Ecto neural progenitor cell (in vitro differentiated cells): ENCODE data around the gene FRMD4B.
"Not testable (repeated sequence)": the region's sequence is repeated elsewhere in the genome, so short reads cannot be mapped to it uniquely, and the experiment has no call there.

Experiments used
- DNase-seq: peaks from one replicate; pipeline ENCODE4 v3.0.0-alpha.2; 2018; ENCODE audit warnings: low spot score

The FRMD4B gene

DNA sequence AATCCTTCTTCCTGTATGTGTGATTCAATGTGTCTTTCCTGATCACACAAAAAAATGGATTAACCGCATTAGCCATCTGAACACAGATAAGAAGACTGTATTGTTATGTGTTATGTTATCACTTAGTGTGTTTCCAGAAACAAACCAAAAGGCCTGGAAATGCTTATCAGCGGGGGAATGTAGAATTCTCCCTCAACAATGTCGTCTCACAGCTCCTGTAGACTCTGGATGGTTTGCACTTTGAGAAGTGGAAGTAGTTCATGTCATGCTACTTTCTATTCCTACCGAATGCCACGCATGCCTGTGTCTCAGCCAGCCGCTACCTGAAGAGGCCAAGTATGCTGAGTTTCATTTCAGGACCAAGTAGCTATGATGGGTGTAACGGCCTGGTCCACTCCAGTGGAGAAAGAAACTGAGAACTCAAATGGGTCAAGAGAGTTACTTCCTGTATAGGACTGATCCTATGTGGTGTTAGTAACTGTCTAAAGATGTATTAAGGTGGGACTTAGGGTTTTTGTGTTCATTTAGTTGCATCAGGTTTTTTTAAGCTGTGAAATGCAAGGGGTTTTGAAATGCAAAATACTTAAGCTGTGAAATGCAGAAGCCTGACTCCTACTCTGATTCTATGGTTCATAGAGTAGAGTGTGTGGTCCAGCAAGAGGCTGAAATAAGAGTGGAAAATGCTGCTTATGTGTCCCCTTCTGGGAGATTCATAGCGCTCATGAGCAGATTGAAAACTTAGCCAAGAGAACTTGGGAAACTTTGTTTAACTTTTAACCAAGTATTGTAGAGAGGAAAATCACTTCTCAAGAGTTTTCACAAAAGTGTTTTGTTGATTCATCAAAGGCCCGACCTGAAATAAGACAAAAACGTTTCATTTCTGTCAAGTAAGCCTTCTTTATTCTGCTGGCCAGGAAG, 145.0 kb downstream of the FRMD4B start:
- DNase-seq, result no peak

DNA sequence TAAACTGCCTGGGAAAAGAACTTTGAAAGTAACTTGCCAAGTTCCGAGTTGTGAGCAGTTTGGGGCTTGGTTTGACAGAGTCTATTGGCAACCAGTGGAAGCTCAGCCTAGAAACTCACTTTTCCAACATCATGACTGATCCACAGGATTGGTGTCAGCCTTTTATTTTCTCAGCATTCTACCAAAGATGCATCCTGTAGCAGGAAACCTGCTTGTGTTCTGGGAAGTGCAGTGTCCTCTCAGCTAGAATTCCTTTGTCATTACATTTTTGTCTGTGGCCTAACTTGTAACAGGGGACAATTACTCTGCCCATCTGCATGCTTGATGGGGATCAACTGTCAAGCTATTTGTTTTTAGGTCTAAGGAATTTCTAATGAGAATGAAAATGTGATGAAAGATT, 146.8 kb downstream of the FRMD4B start:
- DNase-seq, result no peak

DNA sequence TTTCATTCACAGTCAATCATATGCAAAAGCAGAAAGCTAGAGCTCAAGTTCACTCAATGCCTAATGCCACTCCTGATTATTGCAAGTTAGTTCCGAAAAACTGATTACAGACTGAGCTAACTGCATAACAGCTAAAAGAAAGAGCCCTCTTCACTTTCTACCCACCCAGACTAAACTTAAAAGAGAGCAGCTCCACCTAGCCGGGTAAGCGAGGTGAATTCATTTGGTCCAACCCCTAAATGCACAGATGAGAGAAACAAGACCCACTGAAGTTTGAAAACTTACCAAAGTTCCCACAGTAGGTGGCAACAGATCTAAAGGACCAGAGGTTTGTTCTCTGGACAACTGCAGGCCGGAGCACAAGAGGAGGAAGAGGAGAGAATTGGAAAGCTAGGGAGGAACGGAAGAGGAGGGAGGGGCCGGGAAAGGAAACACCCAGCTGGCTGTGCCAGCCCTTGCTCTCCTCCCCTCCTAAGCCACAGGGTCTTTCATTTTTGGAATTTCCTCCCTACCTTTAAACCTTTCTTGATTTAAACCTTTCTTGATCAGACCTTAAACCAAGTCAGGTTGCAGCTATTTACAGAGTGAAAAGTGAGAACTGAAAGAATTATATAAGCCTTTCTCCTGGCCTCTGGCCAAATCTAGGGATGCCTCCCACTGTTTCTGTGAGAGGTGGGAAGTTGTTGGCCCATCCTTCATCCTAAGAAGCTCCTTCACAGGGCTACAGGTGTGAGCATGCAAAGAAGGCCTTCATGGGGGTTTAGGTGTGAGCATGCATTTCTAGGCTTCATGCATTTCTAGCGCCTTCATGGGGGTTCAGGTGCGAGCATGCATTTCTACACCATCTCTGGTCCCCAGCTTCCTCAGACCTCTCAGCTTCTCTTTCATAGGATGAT, 148.8 kb downstream of the FRMD4B start:
- no peak for DNase-seq

DNA sequence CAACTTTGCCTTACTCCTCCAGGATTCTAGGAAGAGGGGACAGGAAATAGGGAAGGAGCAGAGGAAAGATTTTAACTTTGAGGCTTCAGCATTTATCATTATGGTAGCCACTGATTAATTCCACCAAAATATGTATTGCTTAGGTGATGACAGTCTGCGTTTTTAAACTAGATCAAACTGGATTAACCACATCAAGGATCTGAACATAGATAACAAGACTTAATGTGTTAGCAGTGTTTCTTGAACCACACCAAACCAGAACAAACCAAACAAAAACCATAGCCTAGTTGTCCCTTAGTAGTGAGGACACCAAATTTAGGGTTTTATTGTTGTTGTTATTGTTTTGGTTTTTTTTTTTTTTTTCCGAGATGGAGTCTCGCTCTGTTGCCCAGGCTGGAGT, 150.0 kb downstream of the FRMD4B start:
- no peak for DNase-seq

DNA sequence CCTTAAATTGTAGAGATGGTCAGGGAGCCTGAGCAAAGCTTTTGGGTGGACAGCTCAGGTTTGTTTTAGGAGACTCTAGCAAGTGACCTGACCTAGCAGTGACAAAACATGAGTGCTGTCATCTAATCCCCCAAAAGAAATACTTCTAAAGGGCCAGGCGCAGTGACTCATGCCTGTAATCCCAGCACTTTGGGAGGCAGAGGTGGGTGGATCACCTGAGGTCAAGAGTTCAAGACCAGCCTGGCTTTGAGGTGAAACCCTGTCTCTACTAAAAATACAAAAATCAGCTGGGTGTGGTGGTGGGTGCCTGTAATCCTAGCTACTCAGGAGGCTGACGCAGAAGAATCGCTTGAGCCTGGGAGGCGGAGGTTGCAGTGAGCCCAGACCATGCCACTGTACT, 150.7 kb downstream of the FRMD4B start:
- DNase-seq, result not testable (repeated sequence)

DNA sequence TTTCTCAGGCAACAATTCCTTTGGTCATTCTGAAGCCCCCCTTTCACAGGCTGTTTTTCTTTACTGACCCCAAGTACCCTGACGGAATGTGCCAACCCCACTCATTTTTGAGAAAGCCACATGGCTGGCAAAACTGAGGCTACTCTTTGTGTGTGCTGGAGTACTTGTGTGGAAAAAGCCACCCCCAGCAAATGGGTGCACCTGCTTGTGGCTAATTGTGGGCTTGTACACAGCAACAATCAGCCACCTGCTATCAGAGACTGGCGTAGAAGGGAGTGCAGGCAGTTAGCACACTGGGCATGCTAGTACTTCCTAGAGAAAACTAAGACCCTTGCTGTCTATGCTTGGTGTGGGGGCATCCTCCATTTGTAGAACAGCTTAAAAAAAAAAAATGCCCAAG, 153.4 kb downstream of the FRMD4B start:
- no peak for DNase-seq

DNA sequence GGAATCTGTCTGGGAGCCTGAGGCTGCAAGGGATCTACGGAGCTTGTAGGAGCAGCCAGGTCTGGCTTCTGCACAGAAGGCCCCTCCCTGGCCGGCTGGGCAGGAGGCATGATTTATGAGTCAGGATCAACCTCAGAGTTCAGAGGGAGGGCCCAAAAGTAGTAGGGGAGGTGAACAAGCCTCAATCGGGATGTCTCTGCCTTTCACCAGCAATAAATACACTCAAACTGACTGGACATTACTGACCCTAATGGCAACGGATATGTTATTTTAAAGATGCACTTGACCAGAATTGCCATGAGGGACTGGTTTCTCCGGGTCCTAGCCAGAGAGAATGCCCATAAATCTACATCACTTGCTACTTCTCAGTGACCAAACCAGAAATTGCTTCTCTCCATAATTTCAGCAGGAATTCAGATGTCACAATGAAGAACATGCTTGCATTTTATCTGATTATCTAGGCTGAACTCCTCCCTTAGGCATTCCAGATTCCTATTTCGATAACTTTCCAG, 153.9 kb downstream of the FRMD4B start:
- DNase-seq, result no peak

DNA sequence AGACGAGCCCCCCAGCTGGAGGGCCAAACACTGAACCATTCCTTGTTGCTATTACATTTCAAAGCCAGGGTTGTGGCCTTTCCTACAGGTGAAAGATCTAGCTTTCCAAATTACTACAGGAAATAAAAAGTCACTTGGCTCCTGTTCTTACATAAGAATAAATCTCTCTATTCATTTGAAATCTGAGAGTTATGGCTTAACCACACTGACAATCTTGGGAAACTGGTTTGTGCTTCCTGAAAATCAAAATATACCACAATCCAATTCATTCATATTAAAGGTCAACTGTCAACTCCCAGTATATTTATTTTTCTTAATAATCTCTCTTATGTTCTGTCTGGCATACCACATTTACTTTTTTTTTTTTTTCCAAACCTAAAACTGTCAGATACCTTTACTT, 159.8 kb downstream of the FRMD4B start:
- no peak for DNase-seq

DNA sequence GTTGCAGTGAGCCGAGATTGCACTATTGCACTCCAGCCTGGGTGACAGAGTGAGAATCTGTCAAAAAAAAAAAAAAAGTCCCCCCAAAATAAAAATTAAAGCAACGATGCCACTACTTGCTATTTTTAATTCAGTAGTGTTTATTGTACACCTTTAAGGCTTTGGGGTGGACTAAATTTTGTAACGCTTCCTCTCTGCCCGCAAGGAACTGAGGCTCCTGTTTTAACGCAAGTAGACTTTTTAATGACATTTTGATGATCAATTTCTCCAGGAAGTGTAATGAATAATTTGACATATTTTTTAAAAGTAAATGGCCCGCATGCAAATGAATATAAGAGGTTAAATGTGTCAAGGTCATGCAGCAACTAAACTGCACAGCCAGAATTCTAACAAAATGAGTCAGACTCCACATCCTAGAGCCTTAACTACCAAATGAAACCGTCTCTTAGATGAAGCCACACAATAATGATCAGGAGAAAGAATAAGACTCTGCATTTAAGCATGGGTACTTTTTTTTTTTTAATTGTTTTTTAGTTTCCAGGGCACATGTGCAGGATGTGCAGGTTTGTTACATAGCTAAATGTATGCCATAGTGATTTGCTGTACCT, 166.7 kb downstream of the FRMD4B start:
- no peak for DNase-seq

DNA sequence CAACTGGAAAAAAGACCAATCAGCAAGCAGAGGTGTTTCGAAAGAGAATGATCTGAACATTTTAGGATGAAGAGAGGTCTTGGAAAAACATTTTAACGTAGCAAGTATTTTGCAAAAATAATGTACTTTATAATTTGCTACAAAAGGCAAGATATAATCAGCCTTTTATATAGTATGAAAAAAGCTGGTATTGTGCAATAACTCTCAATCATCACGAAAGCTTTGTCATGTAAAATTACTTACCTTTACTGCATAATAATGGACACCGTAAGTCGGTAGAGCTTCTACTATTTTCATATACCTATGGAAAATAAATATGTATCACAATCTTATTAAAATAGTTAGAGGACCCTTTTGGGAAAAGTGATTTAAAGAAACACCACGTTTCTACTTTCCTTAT, 167.8 kb downstream of the FRMD4B start:
- DNase-seq, result no peak

DNA sequence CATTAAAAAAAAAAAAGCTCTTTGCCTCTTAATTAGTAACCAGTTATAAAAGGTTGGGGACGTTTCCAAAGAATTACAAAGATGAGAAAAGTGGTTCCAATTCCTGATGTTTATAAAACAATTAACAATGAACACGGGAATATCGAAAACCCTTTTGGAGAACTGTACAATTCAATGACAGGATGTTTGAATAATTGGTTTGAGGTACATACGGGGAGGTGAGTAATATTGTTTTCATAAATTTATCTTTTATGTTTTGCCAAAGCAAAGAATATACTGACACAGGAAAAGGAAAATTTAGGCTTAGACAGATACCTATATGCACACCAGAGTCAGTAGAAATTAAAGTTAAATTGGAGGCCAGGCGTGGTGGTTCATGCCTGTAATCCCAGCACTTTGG, 168.9 kb downstream of the FRMD4B start:
- no peak for DNase-seq

DNA sequence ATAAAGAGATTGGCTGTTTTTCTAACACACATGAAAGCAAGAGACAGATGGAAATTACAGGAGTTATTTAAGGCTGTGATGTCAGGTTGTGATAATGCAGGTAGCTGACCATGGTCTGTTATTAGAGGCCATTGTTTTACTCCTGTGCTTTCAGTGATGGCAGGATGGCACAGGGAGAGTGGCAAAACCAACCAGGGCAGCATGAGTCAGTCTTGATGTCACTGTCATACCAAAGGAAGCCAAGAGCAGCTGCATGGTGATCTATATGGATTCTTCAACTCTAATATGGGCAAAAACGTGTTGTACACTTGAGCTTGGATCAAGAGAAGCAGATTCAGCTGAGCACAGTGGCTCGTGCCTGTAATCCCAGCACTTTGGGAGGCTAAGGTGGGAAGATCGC, 171.6 kb downstream of the FRMD4B start:
- DNase-seq, result no peak

DNA sequence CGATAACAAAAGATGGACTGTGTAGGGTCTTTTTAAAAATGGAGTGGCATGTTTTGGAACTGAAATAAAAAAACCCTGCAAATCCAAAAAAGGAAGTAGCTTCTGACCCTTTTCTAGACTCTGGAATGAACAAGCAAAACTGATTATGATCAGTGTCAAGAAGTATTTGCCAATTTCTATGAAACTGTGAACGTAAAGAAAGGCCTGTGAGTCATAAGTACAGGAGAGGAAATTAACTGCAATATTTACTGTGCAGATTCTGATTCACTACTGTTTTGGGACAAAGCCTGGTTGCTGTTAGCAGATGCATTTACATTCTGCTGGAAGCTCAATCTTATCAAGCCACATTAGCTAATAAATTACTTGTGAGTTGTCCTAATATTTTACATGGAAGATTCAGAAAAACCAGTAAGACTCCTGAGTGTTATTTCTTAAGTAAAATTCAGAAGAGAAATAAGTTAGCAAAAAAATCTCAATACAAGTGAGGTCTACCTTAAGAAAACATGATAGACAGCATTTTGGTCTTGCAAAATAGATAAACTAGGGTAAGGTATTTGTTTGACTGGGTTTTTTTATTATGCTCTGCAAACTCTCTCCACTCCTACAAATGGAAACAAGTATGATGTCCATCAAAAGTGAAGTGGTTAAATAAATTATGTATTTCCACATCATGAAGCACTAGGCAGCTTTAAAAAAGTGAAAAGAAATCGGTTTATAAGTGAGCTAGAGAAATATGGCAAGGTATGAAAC, 173.3 kb downstream of the FRMD4B start:
- DNase-seq, result no peak

DNA sequence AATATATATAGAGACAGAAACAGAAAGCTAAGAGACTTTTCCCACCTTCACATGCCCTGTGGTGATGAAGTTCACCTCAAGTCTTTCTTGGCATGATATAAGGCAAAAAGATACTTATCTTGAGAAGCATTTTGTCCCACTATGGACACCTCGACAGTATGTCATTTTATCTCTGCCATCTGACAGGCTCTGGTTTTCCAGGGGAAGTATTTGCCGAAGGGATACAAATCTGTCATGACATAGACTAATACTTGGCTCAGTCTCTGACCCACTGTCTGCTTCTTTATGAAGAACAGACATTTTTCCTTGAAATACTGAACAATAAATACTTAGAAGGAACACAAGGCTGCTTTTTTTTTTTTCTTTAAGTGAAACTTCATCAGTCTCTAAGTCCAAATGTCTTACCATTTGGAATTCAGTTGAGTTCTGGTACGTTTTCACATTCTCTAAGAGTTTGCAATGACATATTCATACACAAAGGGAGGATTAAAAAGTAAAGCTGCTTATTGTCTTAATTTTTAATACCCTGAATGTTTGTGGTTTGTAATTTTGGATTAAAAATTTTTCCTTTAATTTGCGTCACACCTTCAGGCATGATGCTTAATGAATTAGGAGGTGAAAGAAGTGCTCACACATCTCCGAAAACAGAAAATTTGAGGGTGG, 175.7 kb downstream of the FRMD4B start:
- no peak for DNase-seq

DNA sequence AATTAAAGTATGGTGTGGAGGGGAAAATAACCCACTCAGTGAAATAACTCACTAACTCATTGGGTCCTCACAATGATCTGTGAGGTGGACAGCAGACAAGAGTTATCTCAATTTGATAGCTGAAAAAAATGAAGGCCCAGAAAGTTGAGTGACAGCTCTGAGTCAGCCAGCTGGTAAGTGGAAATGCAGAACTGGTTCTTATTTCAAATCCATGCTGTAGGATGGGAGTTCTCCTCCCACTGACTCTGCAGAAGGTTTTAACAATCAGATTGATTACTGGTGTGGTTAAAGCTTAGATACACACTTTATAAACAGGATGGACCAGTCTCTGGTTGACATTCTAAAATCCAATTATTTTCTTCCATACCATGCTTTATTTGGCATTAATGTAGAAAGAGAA, 176.5 kb downstream of the FRMD4B start:
- DNase-seq, result no peak

DNA sequence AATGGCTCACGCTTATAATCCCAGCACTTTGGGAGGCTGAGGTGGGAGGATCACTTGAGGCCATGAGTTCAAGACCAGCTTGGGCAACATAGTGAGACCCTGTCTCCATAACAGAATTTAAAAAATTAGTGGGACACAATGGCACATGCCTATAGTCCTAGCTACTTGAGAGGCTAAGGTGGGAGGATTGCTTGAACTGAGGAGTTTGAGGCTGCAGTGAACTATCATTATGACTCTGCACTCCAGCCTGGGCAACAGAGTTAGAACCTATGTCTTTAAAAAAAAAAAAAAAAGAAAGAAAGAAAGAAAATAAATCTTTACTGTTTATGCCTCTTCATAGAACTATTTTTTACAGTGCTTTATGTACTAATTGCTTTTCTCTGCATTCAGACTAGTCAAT, 178.9 kb downstream of the FRMD4B start:
- no peak for DNase-seq

DNA sequence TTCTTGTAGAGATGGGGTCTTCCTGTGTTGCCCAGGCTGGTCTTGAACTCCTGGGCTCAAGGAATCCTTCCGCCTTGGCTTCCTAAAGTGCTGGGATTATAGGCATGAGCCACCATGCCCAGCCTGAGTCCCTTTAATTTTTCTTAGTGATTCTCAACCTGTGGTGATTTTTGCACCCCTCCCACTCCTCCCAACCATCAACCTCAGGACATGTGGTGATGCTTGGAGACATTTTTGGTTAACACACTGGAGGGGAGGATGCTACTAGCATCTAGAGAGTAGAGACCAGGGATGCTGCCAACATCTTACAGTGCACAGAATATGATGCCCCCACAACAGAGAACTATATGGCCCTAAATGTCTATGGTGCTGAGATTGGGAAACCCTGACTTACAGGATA, 180.5 kb downstream of the FRMD4B start:
- DNase-seq, result no peak

DNA sequence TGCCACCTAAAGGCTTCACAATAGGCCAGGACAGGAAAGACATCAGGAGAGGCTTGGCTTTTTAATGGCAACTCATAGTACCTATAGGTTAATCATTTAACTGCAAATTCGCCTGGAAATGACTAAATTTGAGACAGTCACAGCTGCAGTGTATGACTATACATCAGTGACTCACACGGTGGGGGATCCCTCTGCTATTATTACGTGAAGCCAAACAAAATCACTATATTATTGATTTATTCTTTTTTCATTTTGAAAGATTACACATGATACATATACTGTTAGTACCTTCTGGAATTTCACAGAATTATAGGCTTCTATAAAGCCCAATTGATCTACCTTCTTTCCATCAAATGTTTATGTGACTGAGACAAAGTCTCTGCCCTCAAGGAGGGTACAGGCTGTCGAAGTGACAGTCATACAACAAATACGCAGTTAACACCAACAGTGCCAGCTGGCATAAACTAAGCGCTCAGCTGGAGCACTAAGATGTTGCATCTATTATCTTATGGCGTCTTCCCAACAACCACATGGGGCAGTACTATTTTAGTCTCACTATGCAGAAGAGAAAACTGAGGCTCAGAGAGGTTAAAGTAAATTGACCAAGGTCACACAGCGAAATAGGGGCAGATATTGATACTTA, 181.5 kb downstream of the FRMD4B start:
- DNase-seq, result no peak

DNA sequence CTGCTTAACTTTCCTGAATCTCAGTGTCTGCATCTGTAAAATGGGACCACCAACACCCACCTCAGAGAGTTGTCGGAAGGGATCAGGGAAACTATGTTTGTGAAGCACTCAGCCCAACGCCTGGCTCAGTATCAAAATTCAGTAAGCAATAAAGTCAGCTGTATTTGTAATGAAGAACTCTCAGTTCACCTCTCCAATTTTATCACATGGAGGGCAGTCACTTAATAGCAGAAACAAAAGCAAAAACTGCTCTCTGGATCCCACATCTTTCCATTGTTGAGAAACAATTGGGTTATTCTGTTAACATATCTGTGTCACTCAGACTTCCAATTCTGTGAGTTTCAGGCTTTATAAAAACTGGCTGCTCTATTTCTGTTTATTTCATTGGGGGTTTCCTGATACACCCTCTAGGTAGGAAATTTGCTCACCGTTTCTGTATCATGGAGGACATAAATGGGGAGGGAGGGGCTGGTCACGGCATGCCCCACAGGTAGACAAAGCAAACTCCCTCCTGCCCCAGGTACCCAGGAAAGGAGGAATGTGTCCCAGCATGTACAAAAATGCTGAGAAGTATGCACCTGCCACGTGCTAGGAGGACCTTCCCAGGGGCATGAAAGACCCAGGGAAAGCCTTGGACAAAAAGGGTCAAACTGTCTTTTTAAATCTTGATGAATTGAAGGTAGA, 182.1 kb downstream of the FRMD4B start:
- DNase-seq, result no peak

DNA sequence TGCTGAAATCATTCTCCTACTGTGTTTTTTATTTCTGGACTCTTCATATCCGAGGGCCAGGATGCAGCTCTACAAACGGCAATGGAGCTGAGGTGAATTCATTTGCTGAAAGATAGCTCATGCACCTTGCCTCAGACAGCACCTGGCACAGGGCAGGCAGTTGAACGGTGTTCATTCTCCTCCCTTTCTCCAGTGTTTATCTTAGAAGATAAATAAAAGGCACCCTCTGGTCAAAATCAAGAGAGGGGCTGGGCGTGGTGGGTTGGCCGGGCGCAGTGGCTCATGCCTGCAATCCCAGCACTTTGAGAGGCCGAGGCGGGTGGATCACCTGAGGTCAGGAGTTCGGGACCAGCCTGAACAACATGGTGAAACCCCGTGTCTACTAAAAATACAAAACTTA, 184.2 kb downstream of the FRMD4B start:
- DNase-seq, result no peak
